Uterus (tissue), 2 donors: ENCODE measurements around the gene PAFAH2.
"Not testable (repeated sequence)": the region's sequence is repeated elsewhere in the genome, so short reads cannot be mapped to it uniquely, and the experiment has no call there.

ENCODE experiments used
- CTCF ChIP-seq, 4 experiments: fragments of 200-600 bp in 2 of 4; fragments of 450-650 bp in 2 of 4; sonication (generic) in 2 of 4; IDR thresholded peaks; one replicate each; pipeline ENCODE4 v1.5.1; 2016 to 2019; ENCODE audit warnings: antibody characterized with exemption in 4 of 4, mild to moderate bottlenecking in 2 of 4, moderate library complexity in 1 of 4
- POLR2A ChIP-seq, 2 donors: fragments of 450-650 bp; IDR thresholded peaks; one replicate each; pipeline ENCODE4 v1.6.1; 2016; ENCODE audit warnings: antibody characterized with exemption in 2 of 2, mild to moderate bottlenecking in 1 of 2, moderate library complexity in 1 of 2

GRCh38 chr1:25943511-25943910 is 54.4 kb downstream of the PAFAH2 start:
- TF ChIP-seq CTCF, POLR2A (IDR thresholded peaks at IDR 0.05): not testable (repeated sequence)
